HCT116 (cell line): Measurements from ENCODE around the gene NAA35. TPM values are rescaled to one million over a fixed set of nuclear protein-coding genes. Genes with fewer than 3 reads are reported as not detected.

ENCODE experiments used
- ATAC-seq: fragments of 200-7000 bp; cut with Tn5 transposase; 2 replicates; pipeline ENCODE4 v1.9.1; 2020; ENCODE audit warnings: mild to moderate bottlenecking, moderate library complexity
- BruUV-seq: library from RNA; stranded (reverse); fragments of 400-500 nt; replicated peaks from 2 replicates; lab custom pipeline; 2021; lab: Mats Ljungman, UMichigan
- CTCF ChIA-PET: fragments of 300-600 bp; sonication (Branson Sonifier 250); formaldehyde crosslinking; loops from one replicate; lab custom pipeline; 2021; ENCODE audit warnings: antibody characterized with exemption; lab: Charles Lee
- POLR2A ChIA-PET: fragments of 300-600, 350-600 bp; sonication (Branson Sonifier 250); formaldehyde crosslinking; loops from one replicate; lab custom pipeline; 2021; ENCODE audit warnings: antibody characterized with exemption; lab: Charles Lee
- RAD21 ChIA-PET, 2 experiments: fragments of 300-600 bp; sonication (Branson Sonifier 250); formaldehyde crosslinking; loops; one replicate each; lab custom pipeline; 2023; ENCODE audit warnings: low total read pairs in 2 of 2; ENCODE audit not compliant: uncharacterized antibody in 2 of 2, unreplicated experiment in 2 of 2, low non-redundant PET in 1 of 2; lab: Charles Lee
- DNase-seq: peaks from one replicate; pipeline ENCODE4 v3.0.0-alpha.2; 2010; ENCODE audit warnings: low read depth, low spot score
- H2AFZ ChIP-seq: fragments of 200-600 bp; shearing (Covaris generic), sonication (generic); 2 replicates; pipeline ENCODE4 v1.6.1; 2017; ENCODE audit warnings: low read depth, mixed run types, mixed read lengths, antibody characterized with exemption, low read length; ENCODE audit not compliant: poor library complexity, severe bottlenecking
- H3K27ac ChIP-seq: 2 replicates; pipeline ENCODE4 v1.5.1; 2012; ENCODE audit warnings: low read depth, low read length
- H3K27me3 ChIP-seq: fragments of 200-600 bp; sonication (generic); 2 replicates; pipeline ENCODE4 v1.6.1; 2016; ENCODE audit warnings: mixed run types, low read length, mixed read lengths; ENCODE audit not compliant: insufficient read depth
- H3K36me3 ChIP-seq, 2 experiments: fragments of 200-500 bp in 1 of 2; fragments of 200-600 bp in 1 of 2; sonication (Bioruptor generic) in 1 of 2; sonication (generic) in 1 of 2; 2 replicates each; pipeline versions ENCODE4 v1.5.1 to v1.6.1; 2014 to 2016; ENCODE audit warnings: low read length in 2 of 2, inconsistent platforms in 1 of 2, mixed read lengths in 1 of 2, mixed run types in 1 of 2; ENCODE audit not compliant: insufficient read depth in 2 of 2, control insufficient read depth in 1 of 2
- H3K4me1 ChIP-seq, 2 experiments: fragments of 200-600 bp in 1 of 2; sonication (generic) in 1 of 2; 2 replicates each; pipeline versions ENCODE4 v1.5.1 to v1.6.1; 2012 to 2017; ENCODE audit warnings: low read length in 2 of 2, inconsistent platforms in 1 of 2, mild to moderate bottlenecking in 1 of 2, mixed read lengths in 1 of 2, mixed run types in 1 of 2, moderate library complexity in 1 of 2; ENCODE audit not compliant: insufficient read depth in 2 of 2, control insufficient read depth in 1 of 2
- H3K4me2 ChIP-seq: fragments of 200-600 bp; sonication (generic); 2 replicates; pipeline ENCODE4 v1.6.1; 2017; ENCODE audit warnings: mixed run types, low read length, mixed read lengths
- H3K4me3 ChIP-seq, 2 experiments: fragments of 200-600 bp in 1 of 2; sonication (generic) in 1 of 2; replicated peaks in 1 of 2; 2 replicates each; pipeline ENCODE4 v1.5.1; 2011 to 2016; ENCODE audit warnings: low read length in 2 of 2, control low read depth in 1 of 2, low read depth in 1 of 2, mild to moderate bottlenecking in 1 of 2, mixed read lengths in 1 of 2, mixed run types in 1 of 2
- H3K79me2 ChIP-seq: fragments of 200-600 bp; sonication (generic); 2 replicates; pipeline ENCODE4 v1.6.1; 2017; ENCODE audit warnings: mild to moderate bottlenecking, mixed run types, low read length, moderate library complexity, mixed read lengths; ENCODE audit not compliant: insufficient read depth
- H3K9ac ChIP-seq: fragments of 200-600 bp; sonication (generic); 2 replicates; pipeline ENCODE4 v1.6.1; 2016; ENCODE audit warnings: low read length, mixed read lengths
- H3K9me2 ChIP-seq: fragments of 200-600 bp; sonication (generic), shearing (Covaris generic); 2 replicates; pipeline ENCODE4 v1.6.1; 2017; ENCODE audit warnings: mixed run types, mild to moderate bottlenecking, moderate library complexity; ENCODE audit not compliant: insufficient read depth
- H3K9me3 ChIP-seq, 2 experiments: fragments of 200-500 bp in 1 of 2; fragments of 200-600 bp in 1 of 2; sonication (Bioruptor generic) in 1 of 2; sonication (generic) in 1 of 2; 2 replicates each; pipeline ENCODE4 v1.6.1; 2014 to 2017; ENCODE audit warnings: low read length in 2 of 2, mixed read lengths in 2 of 2, inconsistent platforms in 1 of 2, low read depth in 1 of 2, mild to moderate bottlenecking in 1 of 2, mixed run types in 1 of 2, moderate library complexity in 1 of 2; ENCODE audit not compliant: control insufficient read depth in 1 of 2, insufficient read depth in 1 of 2
- H4K20me1 ChIP-seq: fragments of 200-600 bp; sonication (generic), shearing (Covaris generic); 2 replicates; pipeline ENCODE4 v1.6.1; 2017; ENCODE audit warnings: mixed run types, mild to moderate bottlenecking, moderate library complexity; ENCODE audit not compliant: insufficient read depth
- ATF3 ChIP-seq: IDR thresholded peaks from 2 replicates; pipeline ENCODE4 v1.6.1; 2012
- CBX3 ChIP-seq: IDR thresholded peaks from 2 replicates; pipeline ENCODE4 v1.6.1; 2012; ENCODE audit warnings: low read depth
- EGR1 ChIP-seq: IDR thresholded peaks from 2 replicates; pipeline ENCODE4 v1.6.1; 2012; ENCODE audit warnings: low read depth
- ELF1 ChIP-seq: IDR thresholded peaks from 2 replicates; pipeline ENCODE4 v1.6.1; 2012; ENCODE audit warnings: low read depth, borderline replicate concordance
- MAX ChIP-seq: IDR thresholded peaks from 2 replicates; pipeline ENCODE4 v1.6.1; 2012
- POLR2A ChIP-seq: IDR thresholded peaks from 2 replicates; pipeline ENCODE4 v1.7.0; 2011; ENCODE audit warnings: borderline replicate concordance; ENCODE audit not compliant: insufficient read depth, insufficient read length; ENCODE audit errors: extremely low read depth
- POLR2AphosphoS5 ChIP-seq: IDR thresholded peaks from 2 replicates; pipeline ENCODE4 v1.6.1; 2011; ENCODE audit warnings: mild to moderate bottlenecking, low read depth, low read length, moderate library complexity
- SIN3A ChIP-seq: IDR thresholded peaks from 2 replicates; pipeline ENCODE4 v1.6.1; 2012; ENCODE audit warnings: low read depth
- SRF ChIP-seq: IDR thresholded peaks from 2 replicates; pipeline ENCODE4 v1.6.1; 2012; ENCODE audit warnings: low read depth
- YY1 ChIP-seq: IDR thresholded peaks from 2 replicates; pipeline ENCODE4 v1.6.1; 2011; ENCODE audit warnings: low read length, low read depth, moderate library complexity, mild to moderate bottlenecking; ENCODE audit not compliant: insufficient replicate concordance; ENCODE audit errors: extremely low read depth
- ZFX ChIP-seq: fragments of 450-650 bp; IDR thresholded peaks from 2 replicates; pipeline ENCODE4 v1.6.1; 2017
- ZNF274 ChIP-seq: fragments of 200-500 bp; sonication (Bioruptor generic); IDR thresholded peaks from 2 replicates; pipeline ENCODE4 v1.6.1; 2014; ENCODE audit warnings: mild to moderate bottlenecking, low read depth, low read length, inconsistent platforms
- intact Hi-C: fragments of 100-400 bp; cut with micrococcal nuclease; formaldehyde crosslinking; loops from 2 replicates; pipeline ENCODE4 v1.10.0; 2022
- total RNA-seq: library from RNA; stranded (reverse); gene quantifications from one replicate; pipeline ENCODE4 v1.2.1, GENCODE V29; 2021; ENCODE audit not compliant: unreplicated experiment

Gene NAA35
- total RNA-seq, 1 experiment from 2014 or later = 37.0 TPM

- ChIA-PET POLR2A (no interaction called here), RAD21 (no interaction called here), CTCF (no interaction called here)
- H3K4me3 ChIP-seq = no peak overlapping the region
- no peak for ATAC-seq
- H3K4me2 ChIP-seq = no peak overlapping the region
- TF ChIP-seq YY1 (no peak), MAX (no peak), ATF3 (no peak), ZFX (no peak), CBX3 (no peak), SIN3A (no peak), SRF (no peak), ZNF274 (no peak), EGR1 (no peak)
- no TSS peak for BruUV-seq
- 0 out of 4 replicates have a peak, but pooled peaks cover 0 to 2% of the 10 kb centered on the region in 2 experiments for H3K36me3 ChIP-seq
- no peaks in the 10 kb centered on the region for H3K9me2 ChIP-seq
- intact Hi-C loops = no loop called here
- no peak overlapping the region for H2AFZ ChIP-seq
- H3K9ac ChIP-seq = no peak overlapping the region
- no peaks in the 10 kb centered on the region for H3K27me3 ChIP-seq
- no peaks in the 10 kb centered on the region for H3K4me1 ChIP-seq
- H3K9me3 ChIP-seq = no peaks in the 10 kb centered on the region
- DNase-seq = no peak
- H3K79me2 ChIP-seq = no peaks in the 10 kb centered on the region; the same call in 1 of the 2 replicates
- no peaks in the 10 kb centered on the region for H4K20me1 ChIP-seq
- no peak overlapping the region for H3K27ac ChIP-seq
These were observed 100.4 kb downstream of the NAA35 start for GRCh38 chr9:86041311-86041741.

- no peak overlapping the region for H3K27ac ChIP-seq
- H3K36me3 ChIP-seq = 0 out of 4 replicates have a peak, but pooled peaks cover 0 to 2% of the 10 kb centered on the region in 2 experiments
- no peaks in the 10 kb centered on the region for H4K20me1 ChIP-seq
- RAD21 ChIA-PET = no interaction called here
- no peak for DNase-seq
- intact Hi-C loops = no loop called here
- ATAC-seq = no peak
- no peaks in the 10 kb centered on the region for H3K27me3 ChIP-seq
- no peak for TF ChIP-seq EGR1
- no peak for TF ChIP-seq ATF3
- no peak for TF ChIP-seq POLR2AphosphoS5
- no peak for TF ChIP-seq ELF1
- no peak for TF ChIP-seq YY1
- no peak for TF ChIP-seq ZFX
- no peak for TF ChIP-seq MAX
- TF ChIP-seq POLR2A = no peak
- TF ChIP-seq, all 23 proteins: peak for 0
- Histone ChIP-seq H3K9me2 (no peaks in the 10 kb centered on the region), H3K79me2 (no peaks in the 10 kb centered on the region; the same call in 1 of the 2 replicates), H3K4me3 (no peak overlapping the region), H3K9me3 (no peaks in the 10 kb centered on the region), H3K9ac (no peak overlapping the region), H3K4me1 (no peaks in the 10 kb centered on the region), H3K4me2 (no peak overlapping the region), H2AFZ (no peak overlapping the region)
- POLR2A ChIA-PET = no interaction called here
- CTCF ChIA-PET = no interaction called here
- BruUV-seq = no TSS peak
These were observed 101.4 kb downstream of the NAA35 start for GRCh38 chr9:86042199-86042978.
